ENCODE data around the gene TNIK. TPM values are rescaled to one million over a fixed set of nuclear protein-coding genes. Genes with fewer than 3 reads are reported as not detected.

The TNIK gene
- total RNA-seq, 1 experiment from 2014 or later: 7.0 TPM

DNA sequence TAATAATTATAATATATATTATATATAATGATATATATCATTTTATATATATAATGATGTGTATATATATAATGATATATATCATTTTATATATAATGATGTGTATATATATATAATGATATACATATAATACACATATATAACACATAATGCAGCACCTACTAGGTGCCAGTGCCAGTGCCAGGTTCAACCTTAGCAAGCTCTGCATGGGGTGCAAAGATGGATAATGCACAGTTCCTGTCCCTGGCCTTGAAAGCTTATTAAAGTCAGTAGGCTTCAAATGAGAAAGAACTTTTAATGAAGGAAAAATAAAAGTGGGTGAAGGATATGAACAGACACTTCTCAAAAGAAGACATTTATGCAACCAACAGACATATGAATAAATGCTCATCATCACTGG is 240.9 kb downstream of the TNIK start:
- BruUV-seq (replicated peaks): no TSS peak
- ATAC-seq: no peak

DNA sequence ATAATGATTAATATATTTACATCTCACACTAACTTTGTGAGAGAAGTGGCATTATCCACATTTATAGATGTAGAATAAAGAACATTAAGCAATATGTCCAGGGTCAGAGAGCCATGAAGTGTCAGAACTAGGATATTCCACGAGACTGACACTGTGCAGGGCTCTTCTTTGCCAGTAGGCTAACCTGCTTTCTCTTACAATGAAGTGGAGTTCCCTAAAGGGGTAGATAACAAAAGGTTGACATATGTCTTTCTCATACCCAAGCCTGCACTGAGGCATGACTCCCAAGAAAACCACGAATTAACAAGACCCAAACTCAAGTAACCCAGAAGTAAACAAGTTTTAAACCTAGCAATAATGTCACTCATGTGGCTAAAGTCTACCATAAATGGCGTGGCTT is 242.1 kb downstream of the TNIK start:
- H3K9me3 ChIP-seq (ENCODE audit: low read length): no peaks in the 10 kb centered on the region
- no peak overlapping the region for H3K4me2 ChIP-seq (ENCODE audit: low read length)
- ChIA-PET POLR2A (ENCODE audit: unreplicated experiment) (no interaction called here), CTCF (no interaction called here)
- no peaks in the 10 kb centered on the region for H4K20me1 ChIP-seq (ENCODE audit: low read length)
- ATAC-seq: no peak
- H3K79me2 ChIP-seq (ENCODE audit: low read length): no peaks in the 10 kb centered on the region
- no peaks in the 10 kb centered on the region for H3K4me1 ChIP-seq (ENCODE audit: insufficient read depth, low read length)
- no peak overlapping the region for H3K9ac ChIP-seq (ENCODE audit: low read length)
- TF ChIP-seq, protein P1, sequence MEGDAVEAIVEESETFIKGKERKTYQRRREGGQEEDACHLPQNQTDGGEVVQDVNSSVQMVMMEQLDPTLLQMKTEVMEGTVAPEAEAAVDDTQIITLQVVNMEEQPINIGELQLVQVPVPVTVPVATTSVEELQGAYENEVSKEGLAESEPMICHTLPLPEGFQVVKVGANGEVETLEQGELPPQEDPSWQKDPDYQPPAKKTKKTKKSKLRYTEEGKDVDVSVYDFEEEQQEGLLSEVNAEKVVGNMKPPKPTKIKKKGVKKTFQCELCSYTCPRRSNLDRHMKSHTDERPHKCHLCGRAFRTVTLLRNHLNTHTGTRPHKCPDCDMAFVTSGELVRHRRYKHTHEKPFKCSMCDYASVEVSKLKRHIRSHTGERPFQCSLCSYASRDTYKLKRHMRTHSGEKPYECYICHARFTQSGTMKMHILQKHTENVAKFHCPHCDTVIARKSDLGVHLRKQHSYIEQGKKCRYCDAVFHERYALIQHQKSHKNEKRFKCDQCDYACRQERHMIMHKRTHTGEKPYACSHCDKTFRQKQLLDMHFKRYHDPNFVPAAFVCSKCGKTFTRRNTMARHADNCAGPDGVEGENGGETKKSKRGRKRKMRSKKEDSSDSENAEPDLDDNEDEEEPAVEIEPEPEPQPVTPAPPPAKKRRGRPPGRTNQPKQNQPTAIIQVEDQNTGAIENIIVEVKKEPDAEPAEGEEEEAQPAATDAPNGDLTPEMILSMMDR (conservative IDR thresholded peaks at IDR 0.05; ENCODE audit: low read depth, low read length): no peak
- TF ChIP-seq EZH2 (IDR thresholded peaks at IDR 0.05; ENCODE audit: low read length, unreplicated experiment): no peak
- no peak for TF ChIP-seq EZH2phosphoT487 (IDR thresholded peaks at IDR 0.05; ENCODE audit: borderline replicate concordance, low read length)
- no peak overlapping the region for H3K4me3 ChIP-seq (ENCODE audit: low read length)
- intact Hi-C loops (cut with micrococcal nuclease): no loop called here
- no peaks in the 10 kb centered on the region for H3K36me3 ChIP-seq (ENCODE audit: low read depth, low read length)
- no peak for DNase-seq
- no peak overlapping the region for H2AFZ ChIP-seq (ENCODE audit: low read length)
- no peak overlapping the region for H3K27ac ChIP-seq (ENCODE audit: low read length)
- no peaks in the 10 kb centered on the region for H3K27me3 ChIP-seq (ENCODE audit: low read length)
- no TSS peak for BruUV-seq (replicated peaks)
- H3F3A ChIP-seq (ENCODE audit: low read length, unreplicated experiment): no peaks in the 10 kb centered on the region
- no peaks in the 10 kb centered on the region for H3K9me2 ChIP-seq (replicated peaks; ENCODE audit: low read length)

More for the DNA sequence above, 240.9 kb downstream of the TNIK start:
- Histone ChIP-seq H3K9me3 (ENCODE audit: low read length) (no peaks in the 10 kb centered on the region), H3K27me3 (ENCODE audit: low read length) (no peaks in the 10 kb centered on the region), H4K20me1 (ENCODE audit: low read length) (no peaks in the 10 kb centered on the region), H3K27ac (ENCODE audit: low read length) (no peak overlapping the region), H3K9me2 (replicated peaks; ENCODE audit: low read length) (no peaks in the 10 kb centered on the region), H3F3A (ENCODE audit: low read length, unreplicated experiment) (no peaks in the 10 kb centered on the region), H3K4me3 (ENCODE audit: low read length) (no peak overlapping the region), H3K4me2 (ENCODE audit: low read length) (no peak overlapping the region), H2AFZ (ENCODE audit: low read length) (no peak overlapping the region), H3K9ac (ENCODE audit: low read length) (no peak overlapping the region), H3K36me3 (ENCODE audit: low read depth, low read length) (no peaks in the 10 kb centered on the region), H3K4me1 (ENCODE audit: insufficient read depth, low read length) (no peaks in the 10 kb centered on the region), H3K79me2 (ENCODE audit: low read length) (no peaks in the 10 kb centered on the region)
- ChIA-PET POLR2A (ENCODE audit: unreplicated experiment) (no interaction called here), CTCF (no interaction called here)
- DNase-seq: no peak
- intact Hi-C loops (cut with micrococcal nuclease): no loop called here
- no peak for TF ChIP-seq EZH2 (IDR thresholded peaks at IDR 0.05; ENCODE audit: low read length, unreplicated experiment)
- TF ChIP-seq EZH2phosphoT487 (IDR thresholded peaks at IDR 0.05; ENCODE audit: borderline replicate concordance, low read length): no peak
- TF ChIP-seq, protein P1 (conservative IDR thresholded peaks at IDR 0.05; ENCODE audit: low read depth, low read length): no peak

DNA sequence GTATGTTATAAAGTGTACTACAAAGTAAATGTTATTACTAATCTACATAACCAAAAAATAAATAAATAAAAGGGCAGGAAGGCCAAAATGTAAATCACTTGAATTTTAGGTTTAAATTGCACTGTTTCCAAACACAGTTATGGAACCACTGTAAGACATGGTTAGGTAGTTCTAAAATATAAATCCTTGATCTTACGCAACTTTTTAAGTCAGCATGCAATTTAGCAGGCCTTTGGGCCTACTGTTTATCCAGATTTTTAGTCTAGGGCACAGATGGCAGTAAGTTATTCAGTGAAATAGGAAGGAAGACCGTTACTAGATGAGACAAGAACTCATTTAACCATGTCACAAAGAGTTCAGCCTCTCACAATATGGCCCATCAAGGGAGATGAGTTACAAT is 246.3 kb downstream of the TNIK start:
- H3K9ac ChIP-seq (ENCODE audit: low read length): no peak overlapping the region
- no peaks in the 10 kb centered on the region for H3K36me3 ChIP-seq (ENCODE audit: low read depth, low read length)
- ChIA-PET CTCF (no interaction called here), POLR2A (ENCODE audit: unreplicated experiment) (no interaction called here)
- TF ChIP-seq, protein P1 (conservative IDR thresholded peaks at IDR 0.05; ENCODE audit: low read depth, low read length): no peak
- TF ChIP-seq EZH2phosphoT487 (IDR thresholded peaks at IDR 0.05; ENCODE audit: borderline replicate concordance, low read length) (no peak), EZH2 (IDR thresholded peaks at IDR 0.05; ENCODE audit: low read length, unreplicated experiment) (no peak)
- no peak for ATAC-seq
- H4K20me1 ChIP-seq (ENCODE audit: low read length): no peaks in the 10 kb centered on the region
- H3K4me1 ChIP-seq (ENCODE audit: insufficient read depth, low read length): no peaks in the 10 kb centered on the region
- H3K79me2 ChIP-seq (ENCODE audit: low read length): no peaks in the 10 kb centered on the region
- H3K9me3 ChIP-seq (ENCODE audit: low read length): no peaks in the 10 kb centered on the region
- H3F3A ChIP-seq (ENCODE audit: low read length, unreplicated experiment): no peaks in the 10 kb centered on the region
- no peak overlapping the region for H2AFZ ChIP-seq (ENCODE audit: low read length)
- no peak overlapping the region for H3K4me3 ChIP-seq (ENCODE audit: low read length)
- no peak overlapping the region for H3K27ac ChIP-seq (ENCODE audit: low read length)
- DNase-seq: no peak
- H3K9me2 ChIP-seq (replicated peaks; ENCODE audit: low read length): no peaks in the 10 kb centered on the region
- H3K27me3 ChIP-seq (ENCODE audit: low read length): no peaks in the 10 kb centered on the region
- no peak overlapping the region for H3K4me2 ChIP-seq (ENCODE audit: low read length)
- BruUV-seq (replicated peaks): no TSS peak
- intact Hi-C loops (cut with micrococcal nuclease): no loop called here
